GM23248 (cell line): ENCODE data around the gene EN1.

Experiments used
- EZH2 ChIP-seq: fragments of 200-600 bp; sonication (generic); IDR thresholded peaks from 2 replicates; pipeline ENCODE4 v1.6.1; 2018; ENCODE audit warnings: antibody characterized with exemption, mild to moderate bottlenecking; ENCODE audit not compliant: insufficient read depth, poor library complexity, severe bottlenecking
- EZH2phosphoT487 ChIP-seq: fragments of 200-600 bp; sonication (generic); IDR thresholded peaks from 2 replicates; pipeline ENCODE4 v1.6.1; 2018; ENCODE audit warnings: antibody characterized with exemption, moderate library complexity, mild to moderate bottlenecking, low read depth; ENCODE audit not compliant: insufficient read depth

DNA sequence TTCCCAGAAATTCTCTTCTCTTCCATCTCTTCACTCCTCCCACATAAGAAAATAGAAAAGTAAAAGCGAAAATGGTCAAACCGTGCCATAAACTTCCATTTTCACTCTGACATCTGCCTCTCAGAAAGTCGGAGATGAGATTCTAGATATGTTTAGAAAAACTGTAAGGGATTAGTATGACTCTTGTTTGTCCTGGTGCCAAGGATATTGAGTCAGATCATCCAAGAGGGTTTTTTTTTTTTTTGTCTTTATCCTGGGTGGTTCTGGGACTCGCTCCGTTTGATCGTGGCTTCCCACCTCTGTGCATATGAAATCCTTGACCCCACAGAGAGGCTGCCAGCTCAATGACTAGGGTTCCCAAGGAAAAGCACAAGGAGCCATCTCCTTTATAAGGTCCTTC lies 17.3 kb downstream of the EN1 start:
- TF ChIP-seq EZH2 (no peak), EZH2phosphoT487 (no peak)
